HepG2 (cell line): Measurements from ENCODE around the gene MYO1B. TPM values are rescaled to one million over a fixed set of nuclear protein-coding genes. Genes with fewer than 3 reads are reported as not detected.

Source experiments
- ATAC-seq: fragments of 200-7000 bp; cut with Tn5 transposase; 3 replicates; pipeline ENCODE4 v1.9.1; 2020; ENCODE audit warnings: mild to moderate bottlenecking, moderate library complexity
- BruUV-seq: library from RNA; stranded (reverse); fragments of 400-500 nt; replicated peaks from 2 replicates; lab custom pipeline; 2021; lab: Mats Ljungman, UMichigan
- CTCF ChIA-PET: fragments of 300-600 bp; formaldehyde crosslinking; extraction: SDS; loops from one replicate; lab custom pipeline; 2021; ENCODE audit warnings: low total read pairs, inconsistent platforms, low intra/inter-chr PET ratio; lab: Yijun Ruan, JAX
- POLR2A ChIA-PET: fragments of 350-600 bp; sonication (Branson Sonifier 250); formaldehyde crosslinking; loops from one replicate; lab custom pipeline; 2020; ENCODE audit warnings: antibody characterized with exemption, inconsistent platforms; lab: Yijun Ruan, JAX
- DNase-seq: peaks from one replicate; pipeline ENCODE4 v3.0.0-alpha.2; 2015; ENCODE audit warnings: low spot score
- FAIRE-seq: peaks from 3 replicates; lab custom pipeline; 2011; peaks lifted over from hg19 to GRCh38; lab: Jason Lieb, UNC
- H2AFZ ChIP-seq: one replicate; pipeline ENCODE4 v1.6.1; 2011; ENCODE audit warnings: low read length, inconsistent platforms
- H3K27ac ChIP-seq: fragments of 300-600 bp; 3 replicates; pipeline ENCODE4 v1.8.0; 2011; ENCODE audit warnings: mixed run types, mild to moderate bottlenecking, mixed read lengths, low read length, inconsistent platforms; ENCODE audit not compliant: insufficient read depth; ENCODE audit errors: extremely low read length
- H3K27me3 ChIP-seq, 2 experiments: fragments of 200-600 bp in 1 of 2; 2 replicates in 1 of 2; 3 replicates in 1 of 2; pipeline versions ENCODE4 v1.6.0 to v1.8.0; 2011; ENCODE audit warnings: low read length in 2 of 2, mild to moderate bottlenecking in 2 of 2, moderate library complexity in 2 of 2, inconsistent platforms in 1 of 2; ENCODE audit not compliant: insufficient read depth in 2 of 2, control insufficient read depth in 1 of 2
- H3K36me3 ChIP-seq, 2 experiments: fragments of 200-600 bp in 1 of 2; replicated peaks in 1 of 2; 2 replicates in 1 of 2; 3 replicates in 1 of 2; pipeline versions ENCODE4 v1.5.1 to v1.8.0; 2011; ENCODE audit warnings: low read length in 2 of 2, inconsistent platforms in 1 of 2; ENCODE audit not compliant: insufficient read depth in 2 of 2, control insufficient read depth in 1 of 2
- H3K4me1 ChIP-seq: 2 replicates; pipeline ENCODE4 v1.5.1; 2012; ENCODE audit warnings: low read length, inconsistent platforms; ENCODE audit not compliant: insufficient read depth
- H3K4me2 ChIP-seq: 2 replicates; pipeline ENCODE4 v1.6.0; 2011; ENCODE audit warnings: low read depth, low read length, inconsistent platforms
- H3K4me3 ChIP-seq, 3 experiments: fragments of 200-600 bp in 1 of 3; sonication (generic), shearing (Covaris generic) in 1 of 3; replicated peaks in 1 of 3; 2 replicates each; pipeline ENCODE4 v1.5.1; 2011 to 2016; ENCODE audit warnings: low read length in 3 of 3, inconsistent platforms in 2 of 3, low read depth in 2 of 3, mild to moderate bottlenecking in 2 of 3, control low read depth in 1 of 3, mixed read lengths in 1 of 3; ENCODE audit not compliant: insufficient read depth in 1 of 3
- H3K79me2 ChIP-seq: one replicate; pipeline ENCODE4 v1.6.1; 2011; ENCODE audit warnings: low read length, inconsistent platforms; ENCODE audit not compliant: insufficient read depth
- H3K9ac ChIP-seq: 2 replicates; pipeline ENCODE4 v1.6.0; 2011; ENCODE audit warnings: mild to moderate bottlenecking, low read depth, low read length, inconsistent platforms; ENCODE audit not compliant: insufficient read depth
- H3K9me3 ChIP-seq: 2 replicates; pipeline ENCODE4 v1.5.1; 2012; ENCODE audit warnings: mild to moderate bottlenecking, low read length
- H4K20me1 ChIP-seq: 2 replicates; pipeline ENCODE4 v1.6.0; 2011; ENCODE audit warnings: inconsistent platforms, mild to moderate bottlenecking, low read length, moderate library complexity; ENCODE audit not compliant: insufficient read depth
- ARID5B ChIP-seq: IDR thresholded peaks from 2 replicates; pipeline ENCODE4 v1.4.0; 2020; ENCODE audit warnings: mild to moderate bottlenecking, missing genetic modification reagents
- BRD4 ChIP-seq: sonication (generic); formaldehyde crosslinking; IDR thresholded peaks from 2 replicates; pipeline ENCODE4 v1.4.0; 2020; ENCODE audit warnings: missing genetic modification reagents
- CAMTA2 ChIP-seq: sonication (generic); formaldehyde crosslinking; IDR thresholded peaks from 2 replicates; pipeline ENCODE4 v1.4.0; 2020; ENCODE audit warnings: mild to moderate bottlenecking, missing genetic modification reagents, borderline replicate concordance
- FOXK1 ChIP-seq: sonication (generic); formaldehyde crosslinking; IDR thresholded peaks from 2 replicates; pipeline ENCODE4 v1.4.0; 2020; ENCODE audit warnings: low read depth, missing genetic modification reagents, borderline replicate concordance
- GMEB2 ChIP-seq: IDR thresholded peaks from 2 replicates; pipeline ENCODE4 v1.6.1; 2016; ENCODE audit warnings: missing biosample characterization, missing genetic modification reagents, low read depth
- IRF9 ChIP-seq: sonication (generic); formaldehyde crosslinking; IDR thresholded peaks from 2 replicates; pipeline ENCODE4 v1.8.0; 2022; ENCODE audit warnings: missing genetic modification reagents, mild to moderate bottlenecking, borderline replicate concordance
- JDP2 ChIP-seq: sonication (generic); formaldehyde crosslinking; IDR thresholded peaks from 2 replicates; pipeline ENCODE4 v1.8.1; 2022; ENCODE audit warnings: missing genetic modification reagents, borderline replicate concordance
- MED1 ChIP-seq: sonication (generic); formaldehyde crosslinking; IDR thresholded peaks from 2 replicates; pipeline ENCODE4 v1.4.0; 2020; ENCODE audit warnings: missing genetic modification reagents
- NR1H2 ChIP-seq: sonication (generic); formaldehyde crosslinking; IDR thresholded peaks from 2 replicates; pipeline ENCODE4 v1.8.1; 2022; ENCODE audit warnings: low read depth, missing genetic modification reagents, borderline replicate concordance
- SPEN ChIP-seq: sonication (generic); formaldehyde crosslinking; IDR thresholded peaks from 2 replicates; pipeline ENCODE4 v1.5.1; 2020; ENCODE audit warnings: low read depth, mild to moderate bottlenecking, missing genetic modification reagents
- TFE3 ChIP-seq: IDR thresholded peaks from 2 replicates; pipeline ENCODE4 v1.6.1; 2016
- ZC3H13 ChIP-seq: sonication (generic); formaldehyde crosslinking; IDR thresholded peaks from 2 replicates; pipeline ENCODE4 v1.8.1; 2023; ENCODE audit warnings: mild to moderate bottlenecking, missing genetic modification reagents, moderate library complexity
- WGBS: methylation state at CpG from one replicate; pipeline ENCODE4 v1.1.6; 2017; ENCODE audit warnings: low lambda C conversion rate; 5-methylcytosine and 5-hydroxymethylcytosine counted together
- in situ Hi-C: cut with HindIII; loops from 2 replicates; pipeline ENCODE4 v1.10.0; 2017; ENCODE audit warnings: low pct_unique_long_range_greater_than_20kb; ENCODE audit not compliant: extremely low pct_ligation_motif_present
- intact Hi-C: fragments of 100-400 bp; cut with micrococcal nuclease; formaldehyde crosslinking; loops from one replicate; pipeline ENCODE4 v1.10.0; 2022; ENCODE audit not compliant: unreplicated experiment
- polyA plus RNA-seq, 8 experiments: library from polyadenylated mRNA; depleted of rRNA in 3 of 8; stranded (reverse) in 7 of 8; unstranded in 1 of 8; fragments of >200 nt; fragmentation: Illumina TruSeq in 4 of 8; extraction: Trizol in 4 of 8; gene quantifications; 2 replicates each; pipeline versions ENCODE4 v1.2.1 to v1.2.3, GENCODE V29; 2011 to 2016; ENCODE audit warnings: low read depth in 4 of 8, missing spikeins in 1 of 8, mixed read lengths in 1 of 8; ENCODE audit not compliant: insufficient read depth in 1 of 8
- total RNA-seq, 5 experiments: library from RNA; depleted of rRNA; stranded (reverse); fragments of >200 nt; fragmentation: Illumina TruSeq; extraction: Trizol; gene quantifications; 2 replicates each; pipeline ENCODE4 v1.2.3, GENCODE V29; 2016; ENCODE audit warnings: low read depth in 1 of 5
- TF ChIP-seq, protein P1 (sequence below): sonication (generic); formaldehyde crosslinking; IDR thresholded peaks from 2 replicates; pipeline ENCODE4 v1.4.0; 2020; ENCODE audit warnings: missing genetic modification reagents

MYO1B gene
- total and polyA plus RNA-seq, 2 of the 13 experiments (the other 11 are each of a cell fraction or from before 2014, with no cell fraction given) = 36.9 to 89.8 TPM

GRCh38 chr2:191285252-191285651 is 40.0 kb downstream of the MYO1B start:
- in situ Hi-C loops = no loop called here
- FAIRE-seq = no peak
- TF ChIP-seq BRD4 (CRISPR knock-in tag) (no peak), SPEN (CRISPR knock-in tag) (no peak), GMEB2 (CRISPR knock-in tag) (no peak), MED1 (CRISPR knock-in tag) (no peak), JDP2 (CRISPR knock-in tag) (no peak), CAMTA2 (CRISPR knock-in tag) (no peak), ZC3H13 (CRISPR knock-in tag) (no peak), IRF9 (CRISPR knock-in tag) (no peak), TFE3 (CRISPR knock-in tag) (no peak), ARID5B (no peak), FOXK1 (CRISPR knock-in tag) (no peak), NR1H2 (CRISPR knock-in tag) (no peak)
- TF ChIP-seq, protein P1, sequence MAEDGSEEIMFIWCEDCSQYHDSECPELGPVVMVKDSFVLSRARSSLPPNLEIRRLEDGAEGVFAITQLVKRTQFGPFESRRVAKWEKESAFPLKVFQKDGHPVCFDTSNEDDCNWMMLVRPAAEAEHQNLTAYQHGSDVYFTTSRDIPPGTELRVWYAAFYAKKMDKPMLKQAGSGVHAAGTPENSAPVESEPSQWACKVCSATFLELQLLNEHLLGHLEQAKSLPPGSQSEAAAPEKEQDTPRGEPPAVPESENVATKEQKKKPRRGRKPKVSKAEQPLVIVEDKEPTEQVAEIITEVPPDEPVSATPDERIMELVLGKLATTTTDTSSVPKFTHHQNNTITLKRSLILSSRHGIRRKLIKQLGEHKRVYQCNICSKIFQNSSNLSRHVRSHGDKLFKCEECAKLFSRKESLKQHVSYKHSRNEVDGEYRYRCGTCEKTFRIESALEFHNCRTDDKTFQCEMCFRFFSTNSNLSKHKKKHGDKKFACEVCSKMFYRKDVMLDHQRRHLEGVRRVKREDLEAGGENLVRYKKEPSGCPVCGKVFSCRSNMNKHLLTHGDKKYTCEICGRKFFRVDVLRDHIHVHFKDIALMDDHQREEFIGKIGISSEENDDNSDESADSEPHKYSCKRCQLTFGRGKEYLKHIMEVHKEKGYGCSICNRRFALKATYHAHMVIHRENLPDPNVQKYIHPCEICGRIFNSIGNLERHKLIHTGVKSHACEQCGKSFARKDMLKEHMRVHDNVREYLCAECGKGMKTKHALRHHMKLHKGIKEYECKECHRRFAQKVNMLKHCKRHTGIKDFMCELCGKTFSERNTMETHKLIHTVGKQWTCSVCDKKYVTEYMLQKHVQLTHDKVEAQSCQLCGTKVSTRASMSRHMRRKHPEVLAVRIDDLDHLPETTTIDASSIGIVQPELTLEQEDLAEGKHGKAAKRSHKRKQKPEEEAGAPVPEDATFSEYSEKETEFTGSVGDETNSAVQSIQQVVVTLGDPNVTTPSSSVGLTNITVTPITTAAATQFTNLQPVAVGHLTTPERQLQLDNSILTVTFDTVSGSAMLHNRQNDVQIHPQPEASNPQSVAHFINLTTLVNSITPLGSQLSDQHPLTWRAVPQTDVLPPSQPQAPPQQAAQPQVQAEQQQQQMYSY (CRISPR knock-in tag) = no peak

More at GRCh38 chr2:191285252-191285651, 40.0 kb downstream of the MYO1B start:
- Histone ChIP-seq H3K27me3 (no peaks in the 10 kb centered on the region), H3K9me3 (no peaks in the 10 kb centered on the region), H3K9ac (no peak overlapping the region), H3K4me1 (peaks cover 14% of the 10 kb centered on the region), H3K4me2 (no peak overlapping the region), H3K4me3 (no peak overlapping the region), H2AFZ (no peak overlapping the region), H3K27ac (no peak overlapping the region), H4K20me1 (no peaks in the 10 kb centered on the region), H3K36me3 (peaks cover 17 to 35% of the 10 kb centered on the region in 2 experiments), H3K79me2 (peaks cover 43% of the 10 kb centered on the region)
- no peak for DNase-seq
- ATAC-seq = no peak
- intact Hi-C loops = no loop called here
- ChIA-PET POLR2A (no interaction called here), CTCF (no interaction called here)
- 97% methylated on average over 11 of the region's 11 CpGs for WGBS
- no TSS peak for BruUV-seq
